SU-DHL-6 (cell line): ENCODE data around the gene ERN1.
"Not testable (repeated sequence)": the region's sequence is repeated elsewhere in the genome, so short reads cannot be mapped to it uniquely, and the experiment has no call there.

Source experiments
- H2AFZ ChIP-seq: fragments of 200-600 bp; sonication (generic); 2 replicates; pipeline ENCODE4 v1.6.1; 2014; ENCODE audit warnings: low read depth, mild to moderate bottlenecking, moderate library complexity, mixed read lengths, antibody characterized with exemption, low read length; ENCODE audit not compliant: severe bottlenecking
- H3F3A ChIP-seq: fragments of 200-600 bp; shearing (Covaris generic); 2 replicates; pipeline ENCODE4 v1.6.0; 2016; ENCODE audit warnings: antibody characterized with exemption, mild to moderate bottlenecking; ENCODE audit not compliant: insufficient read depth
- H3K27ac ChIP-seq: fragments of 200-600 bp; sonication (generic); 2 replicates; pipeline ENCODE4 v1.5.1; 2016; ENCODE audit warnings: low read depth, mild to moderate bottlenecking, low read length, moderate library complexity, mixed read lengths
- H3K27me3 ChIP-seq: fragments of 200-600 bp; sonication (generic), shearing (Covaris generic); 2 replicates; pipeline ENCODE4 v1.6.0; 2014; ENCODE audit warnings: mild to moderate bottlenecking, low read length
- H3K36me3 ChIP-seq: fragments of 200-600 bp; sonication (generic); 2 replicates; pipeline ENCODE4 v1.6.1; 2014; ENCODE audit warnings: mild to moderate bottlenecking, low read length, mixed read lengths
- H3K4me2 ChIP-seq: fragments of 300-600, 200-600 bp; shearing (Covaris generic), sonication (generic); 2 replicates; pipeline ENCODE4 v1.6.0; 2014; ENCODE audit warnings: low read length, low read depth, mild to moderate bottlenecking; ENCODE audit not compliant: poor library complexity, severe bottlenecking
- H3K4me3 ChIP-seq: fragments of 200-600 bp; sonication (generic); 2 replicates; pipeline ENCODE4 v1.5.1; 2014; ENCODE audit warnings: antibody characterized with exemption, low read length, mild to moderate bottlenecking, mixed read lengths; ENCODE audit not compliant: insufficient read depth, poor library complexity, severe bottlenecking
- H3K79me2 ChIP-seq: fragments of 200-600 bp; sonication (generic); 2 replicates; pipeline ENCODE4 v1.6.1; 2014; ENCODE audit warnings: mild to moderate bottlenecking, low read length, moderate library complexity; ENCODE audit not compliant: insufficient read depth
- H3K9ac ChIP-seq: fragments of 200-600 bp; sonication (generic); 2 replicates; pipeline ENCODE4 v1.7.0; 2014; ENCODE audit warnings: mild to moderate bottlenecking, low read length
- H3K9me2 ChIP-seq: fragments of 200-600 bp; sonication (generic); replicated peaks from 2 replicates; pipeline ENCODE4 v1.6.1; 2014; ENCODE audit warnings: low read length; ENCODE audit not compliant: insufficient read depth
- H3K9me3 ChIP-seq: fragments of 200-600 bp; sonication (generic); 2 replicates; pipeline ENCODE4 v1.6.1; 2014; ENCODE audit warnings: low read length, mixed read lengths; ENCODE audit not compliant: insufficient read depth
- H4K20me1 ChIP-seq: fragments of 200-600 bp; sonication (generic); 2 replicates; pipeline ENCODE4 v1.6.1; 2014; ENCODE audit warnings: low read depth, mild to moderate bottlenecking, antibody characterized with exemption, low read length, moderate library complexity, mixed read lengths
- CTCF ChIP-seq: fragments of 200-600 bp; sonication (generic); IDR thresholded peaks from one replicate; pipeline ENCODE4 v1.5.1; 2017; ENCODE audit warnings: antibody characterized with exemption, mild to moderate bottlenecking, low read length, moderate library complexity; ENCODE audit not compliant: insufficient read depth, poor library complexity, severe bottlenecking
- EZH2phosphoT487 ChIP-seq: fragments of 200-600 bp; sonication (generic), shearing (Covaris generic); conservative IDR thresholded peaks from 2 replicates; pipeline ENCODE4 v1.6.1; 2018; ENCODE audit warnings: mild to moderate bottlenecking, antibody characterized with exemption, low read length, moderate library complexity, mixed read lengths

The ERN1 gene

DNA sequence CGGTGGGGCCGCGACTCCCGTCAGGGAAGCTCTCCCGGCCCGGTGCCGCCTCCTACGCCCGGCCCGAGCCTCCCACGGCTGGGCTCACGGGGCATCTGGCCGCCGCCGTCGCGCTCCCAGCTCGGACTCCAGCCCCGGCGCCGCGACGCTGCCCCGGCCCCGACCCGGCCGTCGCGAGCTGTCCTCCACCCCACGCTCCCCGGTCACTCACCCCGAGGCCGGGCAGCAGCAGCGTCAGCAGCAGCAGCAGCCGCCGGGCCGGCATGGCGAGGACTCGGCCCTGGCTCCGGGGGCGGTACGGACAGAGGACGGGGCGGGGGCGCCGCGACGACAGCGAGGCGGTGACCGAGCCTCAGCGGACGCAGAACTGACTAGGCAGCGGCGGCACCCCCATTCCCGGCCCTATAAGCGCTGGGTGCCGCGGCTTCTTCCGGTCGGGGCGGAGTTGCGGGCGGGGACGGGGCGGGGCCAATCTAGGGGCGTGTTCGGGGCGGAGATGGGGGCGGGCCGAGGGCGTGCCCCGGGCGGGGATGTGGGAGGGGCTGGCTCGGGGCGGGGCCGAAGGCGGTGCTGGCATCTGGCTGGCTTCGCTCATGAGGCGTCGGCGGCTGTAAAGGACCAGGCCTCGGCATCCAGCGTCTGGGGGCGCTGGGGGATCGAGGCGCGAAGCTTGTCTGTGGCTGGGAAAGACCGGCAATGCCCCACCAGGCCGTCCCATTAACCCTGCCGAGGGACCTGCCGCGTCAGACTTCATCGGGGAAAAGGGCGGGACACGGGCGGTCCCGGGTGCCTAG is at the start of gene ERN1:
TSS of gene ERN1 (minus strand) at position 380 of the 794 bp plus-strand sequence. CDS start at position 265, 115 bp downstream.
- Histone ChIP-seq H3K4me3 (peak within 1 kb of the TSS; percentile 69), H3K9ac (peak within 1 kb of the TSS; percentile 63), H3K27ac (no peak within 1 kb of the TSS), H3K27me3 (no peaks in the 10 kb centered on the region), H2AFZ (peak within 1 kb of the TSS; percentile 72), H4K20me1 (no peaks in the 10 kb centered on the region), H3K4me2 (peak within 1 kb of the TSS; percentile 67), H3K79me2 (no peaks in the 10 kb centered on the region), H3K9me2 (no peaks in the 10 kb centered on the region), H3F3A (no peaks in the 10 kb centered on the region), H3K9me3 (no peaks in the 10 kb centered on the region), H3K36me3 (no peaks in the 10 kb centered on the region)
- no peak for TF ChIP-seq CTCF
- 0 out of 2 replicates have a peak, but pooled peaks have one; percentile 46 for TF ChIP-seq EZH2phosphoT487

DNA sequence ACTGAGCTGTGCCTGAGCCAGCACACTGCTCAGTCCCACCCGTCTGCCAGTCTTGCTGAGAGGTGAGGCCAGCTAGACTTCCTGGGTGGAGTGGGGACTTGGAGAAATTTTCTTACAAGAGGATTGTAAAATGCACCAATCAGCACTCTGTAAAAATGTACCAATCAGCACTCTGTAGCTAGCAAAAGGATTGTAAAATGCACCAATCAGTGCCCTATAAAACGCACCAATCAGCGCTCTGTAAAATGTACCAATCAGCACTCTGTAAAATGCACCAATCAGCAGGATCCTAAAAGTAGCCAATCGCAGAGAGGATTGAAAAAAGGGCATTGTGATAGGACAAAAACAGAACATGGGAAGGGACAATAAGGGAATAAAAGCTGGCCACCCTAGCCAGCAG is 49.1 kb upstream of the ERN1 start:
- H3K4me2 ChIP-seq, H3K27me3 ChIP-seq, H3K9me3 ChIP-seq, H4K20me1 ChIP-seq, H3K9ac ChIP-seq, H3K79me2 ChIP-seq, H3K9me2 ChIP-seq, H3F3A ChIP-seq, H3K27ac ChIP-seq, H3K4me3 ChIP-seq, H2AFZ ChIP-seq, H3K36me3 ChIP-seq: not testable (repeated sequence)

DNA sequence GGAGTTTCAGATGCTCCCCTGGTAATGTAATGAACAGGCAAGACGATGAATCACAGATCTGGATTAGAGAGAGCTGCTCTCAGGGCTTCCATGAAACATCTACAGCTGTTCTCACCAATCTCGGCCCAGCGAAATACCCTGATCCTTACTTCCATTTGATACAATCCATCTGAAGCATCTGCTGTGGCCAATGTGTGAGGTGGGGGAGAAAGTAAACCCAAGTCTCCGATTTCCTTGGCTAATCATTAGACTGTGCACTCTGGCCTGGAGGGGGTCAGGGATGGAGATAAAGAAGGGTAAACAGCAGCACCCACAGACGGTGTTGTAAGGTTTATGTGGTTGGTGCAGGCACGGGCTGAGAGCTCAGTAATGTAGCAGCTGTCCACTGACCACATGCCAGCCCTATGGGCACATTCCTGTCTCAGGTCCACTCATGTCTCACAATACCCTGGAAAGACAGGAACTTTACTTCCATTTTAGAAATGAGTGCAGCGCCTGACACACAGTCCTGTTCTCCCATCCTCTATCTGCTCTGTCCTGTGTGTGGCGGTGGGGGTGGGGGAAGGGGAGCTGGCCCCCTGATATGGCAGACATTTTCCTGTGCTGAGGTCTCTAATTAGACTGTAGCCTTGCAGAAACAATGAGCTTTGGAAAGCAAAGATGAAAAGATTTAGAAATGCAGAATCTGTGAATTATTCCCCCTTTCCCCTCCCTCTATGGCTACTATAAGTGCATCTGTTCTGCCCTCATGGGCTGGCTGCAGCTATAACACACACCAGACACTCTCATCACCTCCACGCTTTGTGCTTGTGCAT is 48.3 kb upstream of the ERN1 start:
- Histone ChIP-seq H3K36me3 (no peaks in the 10 kb centered on the region), H3K27ac (no peak overlapping the region), H3K27me3 (no peaks in the 10 kb centered on the region), H3K9me3 (no peaks in the 10 kb centered on the region), H3K4me3 (no peak overlapping the region), H3K9ac (no peak overlapping the region), H3K9me2 (no peaks in the 10 kb centered on the region), H2AFZ (no peak overlapping the region), H3K4me2 (no peak overlapping the region), H3F3A (no peaks in the 10 kb centered on the region), H4K20me1 (no peaks in the 10 kb centered on the region), H3K79me2 (no peaks in the 10 kb centered on the region)
- TF ChIP-seq CTCF: no peak
- TF ChIP-seq EZH2phosphoT487: no peak
